IMR-90 (cell line): ENCODE measurements around the gene A4GALT. TPM values are rescaled to one million over a fixed set of nuclear protein-coding genes. Genes with fewer than 3 reads are reported as not detected.

ENCODE experiments used
- ATAC-seq: fragments of 200-7000 bp; cut with Tn5 transposase; 2 replicates; pipeline ENCODE4 v1.9.1; 2020; ENCODE audit warnings: low read depth, mild to moderate bottlenecking, moderate library complexity
- BruUV-seq: library from RNA; stranded (reverse); fragments of 400-500 nt; replicated peaks from 2 replicates; lab custom pipeline; 2021; lab: Mats Ljungman, UMichigan
- CTCF ChIA-PET: fragments of 300-600 bp; formaldehyde crosslinking; extraction: SDS; loops from one replicate; lab custom pipeline; 2021; ENCODE audit warnings: antibody characterized with exemption; lab: Yijun Ruan, JAX
- POLR2A ChIA-PET: fragments of 300-600 bp; sonication (Branson Sonifier 250); formaldehyde crosslinking; loops from one replicate; lab custom pipeline; 2022; ENCODE audit warnings: antibody characterized with exemption; ENCODE audit not compliant: unreplicated experiment; lab: Charles Lee
- DNase-seq: peaks from one replicate; pipeline ENCODE4 v3.0.0; 2013
- H2AFZ ChIP-seq: replicated peaks from 2 replicates; pipeline ENCODE3; 2013; ENCODE audit warnings: low read length, mild to moderate bottlenecking; ENCODE audit not compliant: poor library complexity
- H2AK5ac ChIP-seq: 2 replicates; pipeline ENCODE4 v1.6.1; 2013; ENCODE audit warnings: low read depth, low read length, inconsistent platforms
- H2AK9ac ChIP-seq: replicated peaks from 2 replicates; pipeline ENCODE3; 2013; ENCODE audit warnings: mild to moderate bottlenecking, low read depth, low read length, moderate library complexity; ENCODE audit not compliant: poor library complexity
- H2BK120ac ChIP-seq: 2 replicates; pipeline ENCODE4 v1.6.1; 2013; ENCODE audit warnings: low read depth, low read length, inconsistent platforms
- H2BK15ac ChIP-seq: 3 replicates; pipeline ENCODE4 v1.6.1; 2013; ENCODE audit warnings: low read depth, low read length, inconsistent platforms
- H2BK20ac ChIP-seq: 2 replicates; pipeline ENCODE4 v1.6.1; 2013; ENCODE audit warnings: low read depth, mild to moderate bottlenecking, inconsistent platforms, low read length, moderate library complexity
- H2BK5ac ChIP-seq: 2 replicates; pipeline ENCODE4 v1.6.1; 2013; ENCODE audit warnings: mild to moderate bottlenecking, low read depth, low read length, inconsistent platforms; ENCODE audit not compliant: poor library complexity, severe bottlenecking
- H3K14ac ChIP-seq: replicated peaks from 2 replicates; pipeline ENCODE4 v1.6.1; 2013; ENCODE audit warnings: low read depth, low read length, inconsistent platforms
- H3K18ac ChIP-seq: 2 replicates; pipeline ENCODE4 v1.6.1; 2013; ENCODE audit warnings: low read depth, low read length, control low read depth
- H3K23ac ChIP-seq: 2 replicates; pipeline ENCODE4 v1.6.1; 2013; ENCODE audit warnings: low read depth, low read length, inconsistent platforms
- H3K27ac ChIP-seq: 2 replicates; pipeline ENCODE4 v1.5.1; 2013; ENCODE audit warnings: mild to moderate bottlenecking, control low read depth, low read length; ENCODE audit not compliant: insufficient read depth
- H3K27me3 ChIP-seq: 2 replicates; pipeline ENCODE4 v1.6.1; 2013; ENCODE audit warnings: low read length; ENCODE audit not compliant: control insufficient read depth, insufficient read depth
- H3K36me3 ChIP-seq: 2 replicates; pipeline ENCODE4 v1.6.1; 2013; ENCODE audit warnings: low read length, mixed read lengths; ENCODE audit not compliant: control insufficient read depth, insufficient read depth
- H3K4ac ChIP-seq: 2 replicates; pipeline ENCODE4 v1.6.1; 2013; ENCODE audit warnings: low read depth, low read length, inconsistent platforms
- H3K4me1 ChIP-seq: 2 replicates; pipeline ENCODE4 v1.6.1; 2013; ENCODE audit warnings: low read length, mixed read lengths; ENCODE audit not compliant: control insufficient read depth, insufficient read depth
- H3K4me2 ChIP-seq: 2 replicates; pipeline ENCODE4 v1.6.1; 2013; ENCODE audit warnings: low read depth, mild to moderate bottlenecking, control low read depth, low read length, moderate library complexity
- H3K4me3 ChIP-seq: 2 replicates; pipeline ENCODE4 v1.5.1; 2013; ENCODE audit warnings: low read depth, mild to moderate bottlenecking, control low read depth, low read length, moderate library complexity; ENCODE audit not compliant: insufficient read depth
- H3K56ac ChIP-seq: 2 replicates; pipeline ENCODE4 v1.6.1; 2013; ENCODE audit warnings: low read length, inconsistent platforms; ENCODE audit not compliant: insufficient read depth; ENCODE audit errors: extremely low read depth
- H3K79me1 ChIP-seq, 2 experiments: 2 replicates each; pipeline ENCODE4 v1.6.1; 2013; ENCODE audit warnings: low read length in 2 of 2, inconsistent platforms in 1 of 2, low read depth in 1 of 2
- H3K9ac ChIP-seq: 2 replicates; pipeline ENCODE4 v1.6.1; 2013; ENCODE audit warnings: low read depth, low read length, control low read depth
- H3K9me1 ChIP-seq: 2 replicates; pipeline ENCODE4 v1.6.1; 2013; ENCODE audit warnings: low read length, inconsistent platforms; ENCODE audit not compliant: insufficient read depth
- H3K9me3 ChIP-seq: 2 replicates; pipeline ENCODE4 v1.6.1; 2013; ENCODE audit warnings: low read length; ENCODE audit not compliant: control insufficient read depth, insufficient read depth
- H4K20me1 ChIP-seq: 2 replicates; pipeline ENCODE4 v1.6.1; 2013; ENCODE audit warnings: low read length, inconsistent platforms; ENCODE audit not compliant: insufficient read depth
- H4K5ac ChIP-seq: 2 replicates; pipeline ENCODE4 v1.6.1; 2013; ENCODE audit warnings: mild to moderate bottlenecking, low read depth, low read length, control low read depth
- H4K8ac ChIP-seq, 2 experiments: 2 replicates each; pipeline ENCODE4 v1.6.1; 2013; ENCODE audit warnings: low read depth in 2 of 2, low read length in 2 of 2, control low read depth in 1 of 2, inconsistent platforms in 1 of 2
- H4K91ac ChIP-seq: 2 replicates; pipeline ENCODE4 v1.6.1; 2013; ENCODE audit warnings: low read depth, low read length, inconsistent platforms; ENCODE audit not compliant: insufficient read depth
- BHLHE40 ChIP-seq: fragments of 150-350 bp; IDR thresholded peaks from 2 replicates; pipeline ENCODE4 v1.6.1; 2016; ENCODE audit warnings: mild to moderate bottlenecking, low read depth, low read length
- CEBPB ChIP-seq: IDR thresholded peaks from 2 replicates; pipeline ENCODE4 v1.6.1; 2012; ENCODE audit warnings: low read depth, low read length, improper control_type of control experiment
- ELK1 ChIP-seq: fragments of 150-350 bp; IDR thresholded peaks from 2 replicates; pipeline ENCODE4 v1.6.1; 2016; ENCODE audit warnings: low read depth, mild to moderate bottlenecking, low read length, moderate library complexity, borderline replicate concordance
- MAFK ChIP-seq: IDR thresholded peaks from 2 replicates; pipeline ENCODE4 v1.6.1; 2012; ENCODE audit warnings: low read depth, low read length, improper control_type of control experiment
- MAZ ChIP-seq: IDR thresholded peaks from 2 replicates; pipeline ENCODE4 v1.6.1; 2012; ENCODE audit warnings: low read depth, mild to moderate bottlenecking, low read length, improper control_type of control experiment, moderate library complexity, borderline replicate concordance
- MXI1 ChIP-seq: IDR thresholded peaks from 2 replicates; pipeline ENCODE4 v1.6.1; 2012; ENCODE audit warnings: low read depth, mild to moderate bottlenecking, low read length, moderate library complexity, borderline replicate concordance
- RFX5 ChIP-seq: IDR thresholded peaks from 2 replicates; pipeline ENCODE4 v1.8.0; 2012; ENCODE audit warnings: low read depth, mild to moderate bottlenecking, low read length, moderate library complexity
- USF2 ChIP-seq: fragments of 150-350 bp; IDR thresholded peaks from 2 replicates; pipeline ENCODE4 v1.6.1; 2017; ENCODE audit warnings: mild to moderate bottlenecking, antibody characterized with exemption, low read length, low read depth
- WGBS, 2 experiments: methylation state at CpG; one replicate each; pipeline versions ENCODE4 v1.1.5 to v1.1.7; 2013; ENCODE audit warnings: missing lambda C conversion rate in 2 of 2; ENCODE audit not compliant: insufficient read length in 1 of 2; ENCODE audit errors: extremely low coverage in 2 of 2; 5-methylcytosine and 5-hydroxymethylcytosine counted together
- dilution Hi-C: fragments of 300-500 bp; cut with HindIII; formaldehyde crosslinking; loops from one replicate; pipeline ENCODE4 v1.14.3; 2018; ENCODE audit warnings: low sequenced_read_pairs; ENCODE audit not compliant: unreplicated experiment
- in situ Hi-C: fragments of 300-500 bp; cut with MboI; formaldehyde crosslinking; loops from 3 replicates; pipeline ENCODE4 v1.14.3; 2019; ENCODE audit warnings: low sequenced_read_pairs, inconsistent platforms, mixed read lengths
- intact Hi-C: fragments of 100-400 bp; cut with micrococcal nuclease; formaldehyde crosslinking; loops from 2 replicates; pipeline ENCODE4 v1.10.0; 2022
- polyA plus RNA-seq, 3 experiments: library from polyadenylated mRNA; depleted of rRNA; stranded (reverse); fragments of >200 nt; gene quantifications; 2 replicates each; pipeline ENCODE4 v1.2.3, GENCODE V29; 2012; ENCODE audit warnings: low replicate concordance in 1 of 3
- total RNA-seq: library from RNA; depleted of rRNA; stranded (reverse); fragments of >200 nt; gene quantifications from 2 replicates; pipeline ENCODE4 v1.2.3, GENCODE V29; 2012

Gene A4GALT
- total and polyA plus RNA-seq, 2 of the 4 experiments (the other 2 are of a cell fraction) = 1.6 to 6.1 TPM

GRCh38 chr22:42714308-42714707, 6.4 kb downstream of the A4GALT start:
- no peak overlapping the region for H3K4me3 ChIP-seq

More at GRCh38 chr22:42714308-42714707, 6.4 kb downstream of the A4GALT start:
- Histone ChIP-seq H2BK5ac (no peak overlapping the region), H4K5ac (no peak overlapping the region), H2AK9ac (no peak overlapping the region), H3K9me3 (no peaks in the 10 kb centered on the region; the same call in 1 of the 2 replicates), H3K4me1 (peaks cover 9% of the 10 kb centered on the region), H2AK5ac (no peak overlapping the region), H3K36me3 (peaks cover 4% of the 10 kb centered on the region), H4K91ac (no peak overlapping the region), H2BK120ac (no peak overlapping the region), H3K9me1 (peaks cover 17% of the 10 kb centered on the region; the same call in 1 of the 2 replicates), H4K20me1 (peaks cover 38% of the 10 kb centered on the region), H3K18ac (no peak overlapping the region), H3K4me2 (no peak overlapping the region), H3K56ac (no peak overlapping the region), H4K8ac (no peak overlapping the region), H3K27ac (no peak overlapping the region), H2BK15ac (no peak overlapping the region), H2AFZ (no peak overlapping the region), H3K4ac (no peak overlapping the region), H3K23ac (no peak overlapping the region), H3K9ac (no peak overlapping the region), H2BK20ac (no peak overlapping the region), H3K79me1 (peaks cover 30 to 68% of the 10 kb centered on the region in 2 experiments), H3K14ac (0 out of 2 replicates have a peak overlapping the region, but pooled peaks have one; percentile 27), H3K27me3 (no peaks in the 10 kb centered on the region)
- CTCF ChIA-PET = no interaction called here
- no CpG with 5 or more reads among the region's 7 CpGs for WGBS, 2 experiments
- DNase-seq (no peak), ATAC-seq (no peak)
- no peak for TF ChIP-seq MAFK
- TF ChIP-seq ELK1 = no peak
- TF ChIP-seq CEBPB = no peak
- TF ChIP-seq BHLHE40 = no peak
- no peak for TF ChIP-seq MAZ
- TF ChIP-seq USF2 = no peak
- no peak for TF ChIP-seq RFX5
- TF ChIP-seq MXI1 = no peak
- dilution Hi-C loops (no loop called here), intact Hi-C loops (no loop called here), in situ Hi-C loops (no loop called here)
- no TSS peak for BruUV-seq
- POLR2A ChIA-PET = no interaction called here
